GM23338 (cell line): ENCODE results near the gene GPR42. TPM values are rescaled to one million over a fixed set of nuclear protein-coding genes. Genes with fewer than 3 reads are reported as not detected.

Source experiments
- ATAC-seq: fragments of 200-7000 bp; cut with Tn5 transposase; 3 replicates; pipeline ENCODE4 v1.9.1; 2020
- DNase-seq: peaks from one replicate; pipeline ENCODE4 v3.0.0-alpha.2; 2015; ENCODE audit warnings: low spot score
- H2AFZ ChIP-seq: fragments of 200-600 bp; sonication (generic); 2 replicates; pipeline ENCODE4 v1.8.0; 2016; ENCODE audit warnings: antibody characterized with exemption, mild to moderate bottlenecking, moderate library complexity
- H3F3A ChIP-seq: fragments of 200-600 bp; sonication (generic); replicated peaks from 2 replicates; pipeline ENCODE4 v1.8.0; 2017; ENCODE audit warnings: antibody characterized with exemption, mixed run types, low read depth
- H3K27ac ChIP-seq: fragments of 200-600 bp; sonication (generic); 2 replicates; pipeline ENCODE4 v1.6.1; 2016; ENCODE audit warnings: low read depth
- H3K27me3 ChIP-seq: fragments of 200-600 bp; sonication (generic); 2 replicates; pipeline ENCODE4 v1.8.0; 2016; ENCODE audit warnings: mild to moderate bottlenecking, mixed run types, moderate library complexity; ENCODE audit not compliant: insufficient read depth
- H3K36me3 ChIP-seq: fragments of 200-600 bp; sonication (generic); 2 replicates; pipeline ENCODE4 v1.8.0; 2016; ENCODE audit warnings: mild to moderate bottlenecking; ENCODE audit not compliant: insufficient read depth
- H3K4me1 ChIP-seq: fragments of 200-600 bp; sonication (generic); 2 replicates; pipeline ENCODE4 v1.8.0; 2016; ENCODE audit warnings: mild to moderate bottlenecking, moderate library complexity; ENCODE audit not compliant: insufficient read depth
- H3K4me2 ChIP-seq: fragments of 200-600 bp; sonication (generic); 2 replicates; pipeline ENCODE4 v1.7.1; 2017; ENCODE audit warnings: mixed run types
- H3K4me3 ChIP-seq: fragments of 200-600 bp; sonication (generic); 2 replicates; pipeline ENCODE4 v1.6.1; 2016; ENCODE audit warnings: mixed run types
- H3K79me2 ChIP-seq: fragments of 200-600 bp; sonication (generic); replicated peaks from 2 replicates; pipeline ENCODE4 v1.8.0; 2017; ENCODE audit warnings: mild to moderate bottlenecking; ENCODE audit not compliant: insufficient read depth
- H3K9me2 ChIP-seq: fragments of 200-600 bp; sonication (generic); 2 replicates; pipeline ENCODE4 v1.8.0; 2017; ENCODE audit not compliant: insufficient read depth
- H4K20me1 ChIP-seq: fragments of 200-600 bp; sonication (generic); replicated peaks from 2 replicates; pipeline ENCODE4 v1.8.0; 2017; ENCODE audit warnings: mild to moderate bottlenecking; ENCODE audit not compliant: insufficient read depth
- H3K27ac Mint-ChIP-seq: 2 replicates; pipeline ENCODE4 v1.8.0; 2020; ENCODE audit warnings: inconsistent platforms, mild to moderate bottlenecking, moderate library complexity, mixed read lengths
- H3K27me3 Mint-ChIP-seq: 3 replicates; pipeline ENCODE4 v1.8.0; 2022; ENCODE audit warnings: low read depth, mild to moderate bottlenecking, moderate library complexity, mixed read lengths, inconsistent platforms; ENCODE audit not compliant: insufficient read depth, poor library complexity
- H3K36me3 Mint-ChIP-seq: 3 replicates; pipeline ENCODE4 v1.8.0; 2021; ENCODE audit warnings: low read depth, mild to moderate bottlenecking, inconsistent platforms, moderate library complexity, mixed read lengths
- H3K4me1 Mint-ChIP-seq: 3 replicates; pipeline ENCODE4 v1.8.0; 2020; ENCODE audit warnings: mild to moderate bottlenecking, inconsistent platforms, mixed read lengths
- H3K4me3 Mint-ChIP-seq: 3 replicates; pipeline ENCODE4 v1.8.0; 2021; ENCODE audit warnings: moderate library complexity, mild to moderate bottlenecking, inconsistent platforms, mixed read lengths
- H3K9me3 Mint-ChIP-seq: 3 replicates; pipeline ENCODE4 v1.8.0; 2020; ENCODE audit warnings: moderate library complexity, mild to moderate bottlenecking, inconsistent platforms, mixed read lengths
- CREB1 ChIP-seq: fragments of 250-450 bp; sonication (Bioruptor Pico); IDR thresholded peaks from 2 replicates; pipeline ENCODE4 v1.5.0; 2020; ENCODE audit warnings: low read depth, mild to moderate bottlenecking, moderate library complexity
- JUNB ChIP-seq: IDR thresholded peaks from one replicate; pipeline ENCODE4 v1.6.1; 2016; ENCODE audit warnings: antibody characterized with exemption; ENCODE audit not compliant: unreplicated experiment
- NANOG ChIP-seq: IDR thresholded peaks from 2 replicates; pipeline ENCODE4 v1.6.1; 2016; ENCODE audit warnings: antibody characterized with exemption, borderline replicate concordance
- POLR2AphosphoS5 ChIP-seq: IDR thresholded peaks from 2 replicates; pipeline ENCODE4 v1.6.1; 2016; ENCODE audit warnings: antibody characterized with exemption, low read depth
- STAT1 ChIP-seq: IDR thresholded peaks from one replicate; pipeline ENCODE4 v1.6.1; 2016; ENCODE audit warnings: antibody characterized with exemption; ENCODE audit not compliant: unreplicated experiment
- ZNF114 ChIP-seq: fragments of 250-450 bp; sonication (Bioruptor Pico); IDR thresholded peaks from 2 replicates; pipeline ENCODE4 v1.5.0; 2020; ENCODE audit warnings: mild to moderate bottlenecking, moderate library complexity
- polyA plus RNA-seq: library from polyadenylated mRNA; unstranded; fragments of >200 nt; fragmentation: Nextera tagmentation; extraction: Ambion mirVana; gene quantifications from 2 replicates; pipeline ENCODE4 v1.2.1, GENCODE V29; 2016
- total RNA-seq: library from RNA; depleted of rRNA; stranded (reverse); fragments of >200 nt; shearing (Covaris generic); gene quantifications from 2 replicates; pipeline ENCODE4 v1.2.3, GENCODE V29; 2014
- TF ChIP-seq, protein P1 (sequence below): IDR thresholded peaks from one replicate; pipeline ENCODE4 v1.6.1; 2018; ENCODE audit warnings: antibody characterized with exemption; ENCODE audit not compliant: unreplicated experiment
- TF ChIP-seq, protein P2 (sequence below): IDR thresholded peaks from 2 replicates; pipeline ENCODE4 v1.6.1; 2016; ENCODE audit warnings: antibody characterized with exemption
- TF ChIP-seq, protein P3 (sequence below), 2 experiments: fragments of 200-600 bp in 1 of 2; sonication (generic) in 1 of 2; conservative IDR thresholded peaks; 2 replicates each; pipeline versions ENCODE4 v1.5.1 to v1.6.1; 2016 to 2017; ENCODE audit warnings: antibody characterized with exemption in 2 of 2, low read depth in 2 of 2, mild to moderate bottlenecking in 2 of 2, moderate library complexity in 1 of 2

Gene GPR42
- total and polyA plus RNA-seq, 2 experiments from 2014 or later: not detected

DNA sequence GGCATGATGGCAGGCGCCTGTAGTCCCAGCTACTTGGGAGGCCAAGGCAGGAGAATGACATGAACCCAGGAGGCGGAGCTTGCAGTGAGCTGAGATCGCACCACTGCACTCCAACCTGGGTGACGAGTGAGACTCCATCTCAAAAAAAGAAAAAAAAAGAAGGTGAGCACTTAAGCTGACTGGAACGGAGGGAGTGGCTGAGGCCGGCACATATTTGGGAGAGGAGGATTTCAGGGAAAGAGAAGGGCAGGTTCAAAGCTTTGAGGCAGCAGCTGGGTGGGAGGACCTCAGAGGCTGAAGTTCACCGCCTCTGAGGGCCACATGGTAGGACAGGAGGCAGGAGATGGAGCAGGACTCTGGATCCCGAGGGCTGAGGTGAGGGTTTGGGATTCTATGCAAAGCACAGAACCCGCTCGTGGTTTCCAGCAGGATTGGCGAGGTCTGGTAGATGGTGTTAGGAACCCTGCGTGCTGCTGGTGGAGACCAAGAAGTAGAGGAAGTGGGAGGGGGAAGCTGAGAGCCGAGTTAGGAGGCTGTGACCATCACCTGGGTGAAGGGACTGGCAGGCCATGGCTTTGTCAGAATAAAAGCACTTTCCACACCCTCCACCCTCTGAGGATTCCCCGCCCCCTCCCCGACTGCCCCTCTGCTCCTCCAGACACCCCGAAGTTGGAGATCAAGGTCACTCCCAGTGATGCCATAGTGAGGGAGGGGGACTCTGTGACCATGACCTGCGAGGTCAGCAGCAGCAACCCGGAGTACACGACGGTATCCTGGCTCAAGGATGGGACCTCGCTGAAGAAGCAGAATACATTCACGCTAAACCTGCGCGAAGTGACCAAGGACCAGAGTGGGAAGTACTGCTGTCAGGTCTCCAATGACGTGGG, 33.5 kb upstream of the GPR42 start:
- H3K4me1 Mint-ChIP-seq: no peaks in the 10 kb centered on the region
- no peaks in the 10 kb centered on the region for H3K79me2 ChIP-seq
- no peak for TF ChIP-seq ZNF114 (CRISPR knock-in tag)
- H4K20me1 ChIP-seq: no peaks in the 10 kb centered on the region
- H3K27ac Mint-ChIP-seq: no peak overlapping the region
- no peaks in the 10 kb centered on the region for H3K36me3 ChIP-seq
- ATAC-seq (no peak), DNase-seq (no peak)
- no peak overlapping the region for H3K4me2 ChIP-seq
- H3K9me3 Mint-ChIP-seq: no peaks in the 10 kb centered on the region
- H3K27me3 ChIP-seq: no peaks in the 10 kb centered on the region
- no peaks in the 10 kb centered on the region for H3K36me3 Mint-ChIP-seq
- no peak overlapping the region for H3K4me3 ChIP-seq
- H3F3A ChIP-seq: no peaks in the 10 kb centered on the region
- peak overlapping the region; percentile 69; the same call in 1 of the 2 replicates for H2AFZ ChIP-seq
- no peaks in the 10 kb centered on the region for H3K9me2 ChIP-seq
- no peaks in the 10 kb centered on the region for H3K4me1 ChIP-seq
- peaks cover 6% of the 10 kb centered on the region for H3K27me3 Mint-ChIP-seq
- no peak overlapping the region for H3K27ac ChIP-seq
- H3K4me3 Mint-ChIP-seq: no peak overlapping the region

DNA sequence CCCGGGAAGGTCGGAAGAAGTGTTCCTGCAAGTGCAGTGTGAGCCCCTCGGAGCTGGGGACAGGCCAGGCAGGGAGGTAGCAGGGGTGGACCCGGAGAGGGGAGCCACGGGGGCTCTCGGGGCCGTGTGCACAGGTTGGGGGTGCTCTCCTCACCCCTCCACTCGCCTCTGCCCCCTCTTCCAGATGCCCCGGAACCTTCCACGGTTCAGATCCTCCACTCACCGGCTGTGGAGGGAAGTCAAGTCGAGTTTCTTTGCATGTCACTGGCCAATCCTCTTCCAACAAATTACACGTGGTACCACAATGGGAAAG, 32.9 kb upstream of the GPR42 start:
- no peaks in the 10 kb centered on the region for H3K79me2 ChIP-seq
- no peaks in the 10 kb centered on the region for H3K36me3 ChIP-seq
- no peak overlapping the region for H2AFZ ChIP-seq
- H3K4me3 ChIP-seq: no peak overlapping the region
- no peak for DNase-seq
- no peaks in the 10 kb centered on the region for H3K4me1 Mint-ChIP-seq
- TF ChIP-seq, protein P1, sequence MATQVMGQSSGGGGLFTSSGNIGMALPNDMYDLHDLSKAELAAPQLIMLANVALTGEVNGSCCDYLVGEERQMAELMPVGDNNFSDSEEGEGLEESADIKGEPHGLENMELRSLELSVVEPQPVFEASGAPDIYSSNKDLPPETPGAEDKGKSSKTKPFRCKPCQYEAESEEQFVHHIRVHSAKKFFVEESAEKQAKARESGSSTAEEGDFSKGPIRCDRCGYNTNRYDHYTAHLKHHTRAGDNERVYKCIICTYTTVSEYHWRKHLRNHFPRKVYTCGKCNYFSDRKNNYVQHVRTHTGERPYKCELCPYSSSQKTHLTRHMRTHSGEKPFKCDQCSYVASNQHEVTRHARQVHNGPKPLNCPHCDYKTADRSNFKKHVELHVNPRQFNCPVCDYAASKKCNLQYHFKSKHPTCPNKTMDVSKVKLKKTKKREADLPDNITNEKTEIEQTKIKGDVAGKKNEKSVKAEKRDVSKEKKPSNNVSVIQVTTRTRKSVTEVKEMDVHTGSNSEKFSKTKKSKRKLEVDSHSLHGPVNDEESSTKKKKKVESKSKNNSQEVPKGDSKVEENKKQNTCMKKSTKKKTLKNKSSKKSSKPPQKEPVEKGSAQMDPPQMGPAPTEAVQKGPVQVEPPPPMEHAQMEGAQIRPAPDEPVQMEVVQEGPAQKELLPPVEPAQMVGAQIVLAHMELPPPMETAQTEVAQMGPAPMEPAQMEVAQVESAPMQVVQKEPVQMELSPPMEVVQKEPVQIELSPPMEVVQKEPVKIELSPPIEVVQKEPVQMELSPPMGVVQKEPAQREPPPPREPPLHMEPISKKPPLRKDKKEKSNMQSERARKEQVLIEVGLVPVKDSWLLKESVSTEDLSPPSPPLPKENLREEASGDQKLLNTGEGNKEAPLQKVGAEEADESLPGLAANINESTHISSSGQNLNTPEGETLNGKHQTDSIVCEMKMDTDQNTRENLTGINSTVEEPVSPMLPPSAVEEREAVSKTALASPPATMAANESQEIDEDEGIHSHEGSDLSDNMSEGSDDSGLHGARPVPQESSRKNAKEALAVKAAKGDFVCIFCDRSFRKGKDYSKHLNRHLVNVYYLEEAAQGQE: no peak
- H3K27me3 ChIP-seq: no peaks in the 10 kb centered on the region
- H3K4me3 Mint-ChIP-seq: no peak overlapping the region
- no peaks in the 10 kb centered on the region for H3F3A ChIP-seq
- H3K36me3 Mint-ChIP-seq: no peaks in the 10 kb centered on the region
- no peaks in the 10 kb centered on the region for H3K4me1 ChIP-seq
- H3K9me2 ChIP-seq: no peaks in the 10 kb centered on the region
- no peak for ATAC-seq
- no peaks in the 10 kb centered on the region for H4K20me1 ChIP-seq
- H3K27me3 Mint-ChIP-seq: peaks cover 6% of the 10 kb centered on the region
- H3K27ac ChIP-seq: no peak overlapping the region
- no peak overlapping the region for H3K4me2 ChIP-seq
- no peaks in the 10 kb centered on the region for H3K9me3 Mint-ChIP-seq
- H3K27ac Mint-ChIP-seq: no peak overlapping the region

DNA sequence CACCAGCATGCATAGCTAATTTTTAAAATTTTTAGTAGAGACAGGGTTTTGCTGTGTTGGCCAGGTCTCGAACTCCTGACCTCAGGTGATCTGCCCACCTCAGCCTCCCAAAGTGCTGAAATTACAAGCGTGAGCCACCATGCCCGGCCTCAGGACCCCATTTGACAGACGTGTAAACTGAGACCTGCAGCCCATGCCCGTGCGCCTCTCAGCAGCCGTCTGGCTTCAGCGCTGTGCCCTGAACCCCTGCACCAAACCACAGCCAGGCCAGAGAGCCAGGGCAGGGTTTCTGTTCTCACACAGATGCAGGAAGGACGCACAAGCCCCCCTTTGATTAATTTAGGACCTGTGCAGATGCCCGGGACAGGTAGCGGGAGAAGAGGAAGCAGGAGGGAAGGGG, 30.4 kb upstream of the GPR42 start:
- H3F3A ChIP-seq: no peaks in the 10 kb centered on the region
- no peaks in the 10 kb centered on the region for H3K36me3 ChIP-seq
- no peak overlapping the region for H3K27ac Mint-ChIP-seq
- H3K4me3 Mint-ChIP-seq: no peak overlapping the region
- no peaks in the 10 kb centered on the region for H3K9me3 Mint-ChIP-seq
- H4K20me1 ChIP-seq: no peaks in the 10 kb centered on the region
- no peak overlapping the region for H3K27ac ChIP-seq
- no peaks in the 10 kb centered on the region for H3K27me3 ChIP-seq
- no peak overlapping the region for H2AFZ ChIP-seq
- H3K4me1 ChIP-seq: no peaks in the 10 kb centered on the region
- no peak overlapping the region for H3K4me3 ChIP-seq
- peaks cover 4% of the 10 kb centered on the region for H3K27me3 Mint-ChIP-seq
- no peaks in the 10 kb centered on the region for H3K9me2 ChIP-seq
- ATAC-seq (no peak), DNase-seq (no peak)
- H3K4me1 Mint-ChIP-seq: no peaks in the 10 kb centered on the region
- H3K36me3 Mint-ChIP-seq: no peaks in the 10 kb centered on the region
- no peak overlapping the region for H3K4me2 ChIP-seq
- H3K79me2 ChIP-seq: no peaks in the 10 kb centered on the region
- TF ChIP-seq STAT1 (no peak), CREB1 (CRISPR knock-in tag) (no peak), JUNB (no peak), NANOG (no peak), POLR2AphosphoS5 (no peak)
- TF ChIP-seq, protein P1: no peak
- TF ChIP-seq, protein P2, sequence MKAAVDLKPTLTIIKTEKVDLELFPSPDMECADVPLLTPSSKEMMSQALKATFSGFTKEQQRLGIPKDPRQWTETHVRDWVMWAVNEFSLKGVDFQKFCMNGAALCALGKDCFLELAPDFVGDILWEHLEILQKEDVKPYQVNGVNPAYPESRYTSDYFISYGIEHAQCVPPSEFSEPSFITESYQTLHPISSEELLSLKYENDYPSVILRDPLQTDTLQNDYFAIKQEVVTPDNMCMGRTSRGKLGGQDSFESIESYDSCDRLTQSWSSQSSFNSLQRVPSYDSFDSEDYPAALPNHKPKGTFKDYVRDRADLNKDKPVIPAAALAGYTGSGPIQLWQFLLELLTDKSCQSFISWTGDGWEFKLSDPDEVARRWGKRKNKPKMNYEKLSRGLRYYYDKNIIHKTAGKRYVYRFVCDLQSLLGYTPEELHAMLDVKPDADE: no peak
- TF ChIP-seq, protein P3, sequence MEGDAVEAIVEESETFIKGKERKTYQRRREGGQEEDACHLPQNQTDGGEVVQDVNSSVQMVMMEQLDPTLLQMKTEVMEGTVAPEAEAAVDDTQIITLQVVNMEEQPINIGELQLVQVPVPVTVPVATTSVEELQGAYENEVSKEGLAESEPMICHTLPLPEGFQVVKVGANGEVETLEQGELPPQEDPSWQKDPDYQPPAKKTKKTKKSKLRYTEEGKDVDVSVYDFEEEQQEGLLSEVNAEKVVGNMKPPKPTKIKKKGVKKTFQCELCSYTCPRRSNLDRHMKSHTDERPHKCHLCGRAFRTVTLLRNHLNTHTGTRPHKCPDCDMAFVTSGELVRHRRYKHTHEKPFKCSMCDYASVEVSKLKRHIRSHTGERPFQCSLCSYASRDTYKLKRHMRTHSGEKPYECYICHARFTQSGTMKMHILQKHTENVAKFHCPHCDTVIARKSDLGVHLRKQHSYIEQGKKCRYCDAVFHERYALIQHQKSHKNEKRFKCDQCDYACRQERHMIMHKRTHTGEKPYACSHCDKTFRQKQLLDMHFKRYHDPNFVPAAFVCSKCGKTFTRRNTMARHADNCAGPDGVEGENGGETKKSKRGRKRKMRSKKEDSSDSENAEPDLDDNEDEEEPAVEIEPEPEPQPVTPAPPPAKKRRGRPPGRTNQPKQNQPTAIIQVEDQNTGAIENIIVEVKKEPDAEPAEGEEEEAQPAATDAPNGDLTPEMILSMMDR (conservative IDR thresholded peaks at IDR 0.05; ENCODE audit: low read depth in 2 of 2): no peak
